ENCODE data around the gene SYNE2.
A peak's percentile ranks its signal among the peaks of the same experiment; 100 is the strongest.

SYNE2 gene

DNA sequence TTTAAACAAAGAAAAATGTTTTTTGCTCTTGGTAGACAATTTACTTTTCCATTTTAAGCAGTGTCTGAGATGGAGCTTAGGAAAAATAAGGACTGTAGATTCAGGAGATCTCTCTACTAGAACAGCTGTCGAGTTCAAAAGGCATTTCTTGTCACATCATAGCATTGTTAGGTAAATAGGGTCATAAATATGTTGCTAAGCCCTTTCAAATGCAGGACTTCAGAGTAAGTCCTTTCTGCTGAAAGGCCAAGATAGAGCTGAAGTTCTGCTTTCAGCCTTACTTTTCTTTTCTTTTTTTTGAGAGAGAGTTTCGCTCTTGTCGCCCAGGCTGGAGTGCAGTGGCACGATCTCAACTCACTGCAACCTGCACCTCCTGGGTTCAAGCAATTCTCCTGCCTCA is 98.2 kb downstream of the SYNE2 start:
- no peak overlapping the region for H3K4me3 ChIP-seq (ENCODE audit: low read length)
- TF ChIP-seq, protein P1, sequence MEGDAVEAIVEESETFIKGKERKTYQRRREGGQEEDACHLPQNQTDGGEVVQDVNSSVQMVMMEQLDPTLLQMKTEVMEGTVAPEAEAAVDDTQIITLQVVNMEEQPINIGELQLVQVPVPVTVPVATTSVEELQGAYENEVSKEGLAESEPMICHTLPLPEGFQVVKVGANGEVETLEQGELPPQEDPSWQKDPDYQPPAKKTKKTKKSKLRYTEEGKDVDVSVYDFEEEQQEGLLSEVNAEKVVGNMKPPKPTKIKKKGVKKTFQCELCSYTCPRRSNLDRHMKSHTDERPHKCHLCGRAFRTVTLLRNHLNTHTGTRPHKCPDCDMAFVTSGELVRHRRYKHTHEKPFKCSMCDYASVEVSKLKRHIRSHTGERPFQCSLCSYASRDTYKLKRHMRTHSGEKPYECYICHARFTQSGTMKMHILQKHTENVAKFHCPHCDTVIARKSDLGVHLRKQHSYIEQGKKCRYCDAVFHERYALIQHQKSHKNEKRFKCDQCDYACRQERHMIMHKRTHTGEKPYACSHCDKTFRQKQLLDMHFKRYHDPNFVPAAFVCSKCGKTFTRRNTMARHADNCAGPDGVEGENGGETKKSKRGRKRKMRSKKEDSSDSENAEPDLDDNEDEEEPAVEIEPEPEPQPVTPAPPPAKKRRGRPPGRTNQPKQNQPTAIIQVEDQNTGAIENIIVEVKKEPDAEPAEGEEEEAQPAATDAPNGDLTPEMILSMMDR (conservative IDR thresholded peaks at IDR 0.05; ENCODE audit: low read length) = no peak
- no peak for DNase-seq (ENCODE audit: low read depth)

DNA sequence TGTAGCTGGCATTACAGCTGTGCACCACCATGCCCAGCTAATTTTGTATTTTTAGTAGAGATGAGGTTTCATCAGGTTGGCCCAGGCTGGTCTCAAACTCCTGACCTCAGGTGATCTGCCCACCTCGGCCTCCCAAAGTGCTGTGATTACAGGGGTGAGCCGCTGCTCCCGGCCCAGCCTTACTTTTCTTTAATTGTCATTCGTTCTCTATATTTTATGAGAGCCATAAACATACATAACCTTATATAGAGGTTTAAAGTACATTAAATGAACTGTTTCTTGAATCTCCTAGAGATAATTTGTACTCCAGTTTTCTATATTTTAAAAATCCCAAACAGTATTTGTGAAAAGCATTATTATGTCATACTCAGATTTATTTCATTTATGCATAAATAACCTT is 98.6 kb downstream of the SYNE2 start:
- no peak overlapping the region for H3K4me3 ChIP-seq (ENCODE audit: low read length)
- TF ChIP-seq, protein P1 (conservative IDR thresholded peaks at IDR 0.05; ENCODE audit: low read length) = no peak
- no peak for DNase-seq (ENCODE audit: low read depth)

DNA sequence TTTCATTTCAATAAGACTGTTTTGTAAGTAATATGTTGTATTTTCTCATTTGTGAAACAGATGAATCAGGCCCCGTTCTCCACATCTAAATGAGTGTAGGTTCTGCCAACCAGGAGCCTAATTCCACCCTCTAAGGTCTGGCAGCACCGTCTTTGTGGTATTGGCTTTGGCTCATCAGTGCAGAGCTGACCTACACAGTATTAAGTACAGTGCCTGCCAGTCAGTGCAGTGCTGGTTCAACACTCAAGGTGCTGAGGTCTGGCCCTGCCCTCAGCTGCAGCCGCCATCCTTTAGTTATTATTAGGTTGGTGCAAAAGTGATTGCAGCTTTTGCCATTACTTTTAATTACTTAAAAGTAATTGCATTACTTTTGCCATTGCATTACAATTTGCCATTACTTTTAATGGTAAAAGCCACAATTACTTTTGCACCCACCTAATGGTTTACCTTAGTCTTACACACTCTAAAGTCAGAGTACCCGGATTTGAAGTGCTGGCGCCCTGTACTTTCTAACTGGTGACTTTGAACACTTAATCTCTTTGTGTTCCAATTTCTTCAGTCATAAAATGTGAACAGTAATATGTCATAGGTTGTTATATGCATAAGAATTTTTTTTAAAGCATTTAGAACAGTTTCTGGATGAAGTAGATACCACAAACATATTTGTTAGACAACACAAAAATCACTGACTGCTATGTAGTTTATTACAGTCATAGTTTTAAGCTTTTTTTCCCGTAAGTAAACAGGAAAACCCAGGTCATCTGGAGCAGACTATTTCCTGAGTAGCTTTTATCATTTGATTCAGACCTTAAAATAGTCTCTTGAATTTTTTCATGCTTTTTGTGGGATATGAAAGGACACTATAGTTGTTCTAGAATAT is 99.5 kb downstream of the SYNE2 start:
- no peak for DNase-seq (ENCODE audit: low read depth)
- H3K4me3 ChIP-seq (ENCODE audit: low read length) = no peak overlapping the region
- TF ChIP-seq, protein P1 (conservative IDR thresholded peaks at IDR 0.05; ENCODE audit: low read length) = no peak

DNA sequence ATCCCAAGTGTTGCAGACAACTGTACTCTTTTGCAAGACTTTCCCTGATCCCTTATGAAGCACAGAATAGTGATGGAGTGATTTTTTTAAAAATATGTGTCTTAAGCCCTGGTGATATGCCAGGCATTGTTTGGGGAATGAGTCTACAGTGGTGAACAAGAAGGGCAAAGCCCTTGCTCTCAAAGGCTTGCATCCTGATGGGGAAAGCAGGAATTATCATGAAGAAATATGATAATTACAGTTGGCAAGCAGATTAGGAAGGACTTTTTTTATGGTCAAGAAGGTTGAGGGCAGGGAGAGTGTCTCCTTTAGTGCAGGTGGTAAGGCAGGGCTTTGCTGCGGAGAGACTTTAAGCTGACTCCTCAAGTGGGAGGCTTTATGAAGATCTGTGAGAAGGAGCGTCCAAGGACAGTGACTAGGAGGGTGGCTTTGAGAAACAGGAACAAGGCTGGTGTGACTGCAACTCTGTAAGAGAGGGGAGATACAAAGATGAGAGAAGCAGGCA is 100.2 kb downstream of the SYNE2 start:
- TF ChIP-seq, protein P1 (conservative IDR thresholded peaks at IDR 0.05; ENCODE audit: low read length) = no peak
- peak; percentile 59 for DNase-seq (ENCODE audit: low read depth)
- H3K4me3 ChIP-seq (ENCODE audit: low read length) = no peak overlapping the region

DNA sequence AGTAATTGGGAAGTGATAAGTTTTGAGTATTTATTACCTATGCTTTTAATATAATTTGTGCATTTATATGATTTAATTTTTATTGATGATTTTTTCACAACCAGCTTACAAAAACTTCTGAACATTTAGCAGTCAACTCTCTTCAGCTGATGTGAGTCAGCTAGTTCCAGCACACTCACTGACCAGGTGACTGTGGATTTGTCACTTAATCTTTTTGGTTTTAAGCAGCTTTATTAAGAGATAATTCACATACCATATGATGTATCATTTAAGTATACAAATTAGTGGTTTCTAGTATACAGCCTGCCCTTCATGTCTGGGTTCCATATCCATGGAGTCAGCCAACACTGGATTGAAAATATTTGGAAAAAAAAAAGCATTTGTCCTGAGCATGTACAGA is 103.5 kb downstream of the SYNE2 start:
- TF ChIP-seq, protein P1 (conservative IDR thresholded peaks at IDR 0.05; ENCODE audit: low read length) = no peak
- no peak overlapping the region for H3K4me3 ChIP-seq (ENCODE audit: low read length)
- peak; percentile 9 for DNase-seq (ENCODE audit: low read depth)

DNA sequence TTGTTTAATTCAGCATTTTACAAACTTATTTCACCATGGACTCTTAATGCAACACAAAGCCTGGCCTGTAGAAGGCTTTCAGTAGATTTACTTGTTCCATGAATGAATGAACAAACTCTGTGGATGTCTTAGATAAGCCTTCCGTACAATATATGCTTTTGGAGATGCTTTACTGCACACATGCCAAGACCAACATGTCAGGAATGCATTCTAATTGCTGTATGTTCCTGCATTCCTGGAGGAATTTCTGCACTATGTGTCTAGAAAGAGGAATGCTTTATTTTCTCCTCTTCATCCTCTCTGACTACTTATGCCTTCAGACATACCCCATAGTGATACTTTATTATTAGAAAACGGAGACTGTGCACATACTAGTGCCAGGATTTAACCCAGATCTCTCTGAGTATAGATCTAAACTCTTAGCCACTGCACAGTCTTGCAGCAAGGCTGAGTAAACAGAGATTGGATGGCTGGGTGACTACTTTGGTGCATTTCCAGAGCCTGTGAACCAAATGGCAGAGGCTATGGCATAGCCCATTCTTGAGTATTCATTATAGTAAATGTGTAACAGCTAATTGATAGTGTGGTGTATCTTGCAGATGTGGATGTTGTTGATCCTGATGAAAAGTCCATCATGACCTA is 108.2 kb downstream of the SYNE2 start:
- TF ChIP-seq, protein P1 (conservative IDR thresholded peaks at IDR 0.05; ENCODE audit: low read length) = no peak

More for the DNA sequence above, 108.2 kb downstream of the SYNE2 start:
- no peak overlapping the region for H3K4me3 ChIP-seq (ENCODE audit: low read length)
- DNase-seq (ENCODE audit: low read depth) = peak; percentile 31

Measured in AG10803 (cell line).